NK-92 (cell line): ENCODE results near the gene TFB2M.
"Not testable (repeated sequence)": the region's sequence is repeated elsewhere in the genome, so short reads cannot be mapped to it uniquely, and the experiment has no call there.

Experiments used
- DNase-seq: peaks from one replicate; lab custom pipeline; 2025; ENCODE audit not compliant: unreplicated experiment; lab: John Stamatoyannopoulos, UW

TFB2M gene

DNA sequence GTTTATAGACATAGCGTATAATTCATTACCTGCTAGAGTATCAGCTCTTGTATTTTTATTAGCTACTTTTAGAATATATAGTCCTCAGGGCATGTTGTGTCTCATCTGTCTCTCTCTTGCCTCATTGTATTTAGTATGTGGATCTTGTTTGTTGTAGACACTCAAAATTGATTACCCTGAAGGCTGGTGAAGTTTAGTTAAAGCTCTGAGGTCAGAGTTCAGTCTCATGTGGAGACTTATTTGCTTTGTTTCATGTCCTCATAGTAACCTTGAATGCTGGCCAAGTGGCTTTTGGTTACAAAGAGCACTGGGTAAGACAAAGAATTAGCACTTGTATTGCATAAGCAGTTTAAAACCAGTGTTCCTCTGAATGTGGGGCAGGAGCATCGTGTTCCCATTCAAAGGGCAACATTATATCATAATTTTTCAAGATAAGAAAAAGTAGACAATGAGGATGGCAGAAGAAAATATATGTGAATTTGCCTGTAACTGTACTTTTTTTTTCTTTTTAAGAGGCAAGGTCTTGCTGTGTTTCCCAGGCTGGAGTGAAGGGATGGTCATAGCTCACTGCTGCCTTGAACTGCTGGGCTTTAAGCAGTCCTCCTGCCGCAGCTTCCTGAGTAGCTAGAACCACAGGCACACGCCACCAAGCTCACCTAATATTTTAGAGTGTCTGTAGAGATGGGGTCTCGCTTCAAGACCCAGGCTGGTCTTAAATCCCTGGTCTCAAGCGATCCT, 17.6 kb upstream of the TFB2M start:
- no peak for DNase-seq

DNA sequence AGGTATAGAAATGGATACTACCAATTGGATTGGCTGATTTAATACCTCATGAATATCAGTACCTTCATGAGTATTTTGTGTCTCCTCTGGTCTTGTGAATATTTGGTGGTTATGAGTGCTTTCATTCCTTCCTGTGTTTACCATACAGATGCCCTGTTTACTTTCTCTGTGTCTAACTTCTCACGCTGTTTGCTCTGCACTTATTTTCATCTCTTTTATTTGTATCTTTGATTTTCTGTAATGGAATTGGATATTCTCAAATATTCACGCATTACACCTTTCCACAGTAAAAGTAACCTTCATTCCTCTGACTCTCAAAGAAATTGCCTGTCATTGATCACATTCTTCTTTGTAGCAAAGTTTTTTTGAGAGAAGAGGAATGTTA, 17.0 kb upstream of the TFB2M start:
- no peak for DNase-seq

DNA sequence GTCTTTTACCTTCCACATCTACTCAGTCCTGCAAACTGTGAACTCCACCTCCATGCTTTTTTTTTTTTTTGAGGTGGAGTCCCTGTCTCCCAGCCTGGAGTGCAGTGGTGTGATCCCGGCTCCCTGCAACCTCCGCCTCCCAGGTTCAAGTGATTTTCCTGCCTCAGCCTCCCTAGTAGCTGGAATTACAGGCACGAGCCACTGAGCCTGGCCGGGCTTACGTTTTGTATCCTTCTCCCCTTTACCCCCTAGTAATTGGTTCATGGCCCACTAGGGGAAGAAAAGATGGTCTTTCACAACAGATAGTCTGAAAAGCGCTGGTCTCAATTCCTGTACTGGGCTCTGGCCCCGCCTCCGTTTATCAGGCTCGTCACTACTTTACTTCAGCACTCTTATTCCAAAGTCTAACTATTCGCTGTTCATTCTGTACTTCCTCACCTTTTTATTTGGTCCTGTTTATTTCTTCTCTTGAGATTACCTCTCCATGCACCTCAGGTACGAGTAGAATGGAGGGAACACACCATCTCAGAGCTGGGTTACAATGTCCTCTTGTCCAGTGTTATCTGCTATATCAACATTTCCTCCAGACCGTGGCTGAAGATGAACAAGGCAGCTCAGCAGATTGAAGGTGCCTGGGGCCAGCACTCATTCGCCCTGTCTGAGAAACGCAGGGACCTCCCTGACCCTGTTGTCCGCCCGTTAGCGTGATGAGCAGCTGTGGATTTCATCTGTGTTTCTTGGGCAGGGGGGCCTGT, 16.4 kb upstream of the TFB2M start:
- DNase-seq: no peak

DNA sequence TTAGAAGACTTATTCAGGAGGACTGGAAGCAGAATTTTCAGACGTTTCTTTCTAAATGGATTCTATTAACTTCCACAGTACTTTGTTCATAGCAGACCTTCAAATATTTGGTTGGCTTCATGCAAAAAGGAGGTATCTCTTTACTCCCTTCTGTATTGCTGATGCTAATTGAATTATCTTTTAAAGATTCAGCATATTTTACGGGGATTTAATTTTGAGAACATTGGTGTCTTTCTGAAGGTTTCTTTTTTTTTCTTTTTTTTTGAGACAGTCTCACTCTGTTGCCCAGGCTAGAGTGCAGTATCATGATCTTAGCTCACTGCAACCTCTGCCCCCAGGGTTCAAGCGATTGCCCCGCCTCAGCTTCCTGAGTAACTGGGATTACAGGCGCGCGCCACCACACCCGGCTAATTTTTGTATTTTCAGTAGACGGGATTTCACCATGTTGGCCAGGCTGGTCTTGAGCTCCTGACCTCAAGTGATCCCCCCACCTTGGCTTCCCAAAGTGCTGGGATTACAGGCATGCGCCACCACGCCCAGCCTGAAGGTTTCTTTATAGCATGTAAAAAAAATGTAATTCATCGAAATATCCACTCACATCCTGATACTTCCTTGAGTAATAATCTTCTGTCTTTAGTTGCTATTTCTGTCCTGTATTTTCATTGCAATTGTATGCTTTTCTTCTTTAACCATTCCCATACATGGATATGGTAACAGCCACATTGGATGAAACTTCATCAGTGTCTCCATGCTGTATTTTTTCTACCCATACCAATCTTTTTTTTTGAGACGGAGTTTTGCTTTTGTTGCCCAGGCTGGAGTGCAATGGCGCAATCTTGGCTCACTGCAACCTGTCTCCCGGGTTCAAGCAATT, 14.7 kb upstream of the TFB2M start:
- no peak for DNase-seq

DNA sequence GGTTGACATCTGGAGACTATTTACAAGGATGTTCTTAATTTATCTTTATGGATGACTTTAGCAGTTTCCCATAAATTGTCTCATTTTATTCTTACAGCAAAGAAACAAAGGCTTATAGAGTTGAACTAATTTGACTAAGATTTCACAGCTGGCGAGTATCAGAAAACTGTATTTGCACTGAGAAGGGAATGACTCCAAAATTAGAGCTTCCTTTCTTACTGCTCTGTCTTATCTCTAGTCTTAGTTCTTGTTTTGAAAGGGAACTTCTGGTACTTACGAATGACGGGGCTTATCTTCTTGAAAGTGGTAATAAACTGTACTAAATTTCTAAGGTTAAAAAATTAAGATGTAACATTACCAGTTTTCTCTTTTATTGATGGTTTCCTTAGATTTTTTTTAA, 13.8 kb upstream of the TFB2M start:
- DNase-seq: no peak

DNA sequence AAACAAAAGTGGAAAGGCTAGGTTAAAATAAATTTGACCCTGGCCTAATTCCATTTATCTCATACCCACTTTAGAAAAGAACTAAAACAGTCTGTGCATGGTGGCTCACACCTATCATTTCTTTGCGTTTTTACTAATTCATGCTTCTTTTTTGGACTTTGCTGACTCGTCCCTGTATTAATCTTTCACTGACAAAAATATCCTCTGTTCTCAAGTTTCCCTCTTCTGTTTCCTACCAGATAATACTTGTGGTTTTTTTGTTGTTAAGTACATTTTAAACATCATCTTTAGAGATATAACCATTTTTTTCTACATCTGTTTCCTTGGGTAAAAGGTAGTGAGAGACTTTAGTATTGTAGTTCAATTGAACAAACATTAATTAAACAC, 11.7 kb upstream of the TFB2M start:
- DNase-seq: no peak

DNA sequence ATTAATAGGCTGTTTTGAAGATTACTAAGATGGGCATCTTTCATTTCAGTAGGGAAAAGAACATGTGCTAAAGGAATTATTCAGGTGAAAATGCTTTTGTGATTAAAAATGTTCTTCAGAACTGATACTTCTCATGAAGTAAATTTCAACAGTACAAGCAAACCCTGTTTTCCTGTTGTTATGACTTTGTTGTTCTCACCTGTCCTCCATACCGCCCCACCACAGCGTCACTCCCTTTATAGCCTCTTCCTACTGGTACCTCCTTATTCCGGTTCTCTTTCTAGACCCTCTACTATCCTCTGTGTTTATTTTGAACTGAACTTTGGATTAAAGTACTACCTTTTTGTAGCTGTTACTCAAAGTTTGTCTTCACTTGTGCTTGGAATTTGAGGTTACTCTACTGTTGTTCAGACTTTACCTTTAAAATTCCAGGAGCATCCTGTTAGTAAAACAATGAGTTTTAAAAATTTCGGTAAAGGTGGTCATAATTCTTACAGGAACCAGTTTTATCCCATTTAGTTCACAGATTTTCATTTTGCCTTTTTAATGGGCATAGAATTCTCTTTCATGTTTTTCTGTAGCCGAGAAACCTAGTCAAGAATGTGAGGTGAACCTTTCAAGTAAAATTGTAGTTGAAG, 11.1 kb upstream of the TFB2M start:
- no peak for DNase-seq

DNA sequence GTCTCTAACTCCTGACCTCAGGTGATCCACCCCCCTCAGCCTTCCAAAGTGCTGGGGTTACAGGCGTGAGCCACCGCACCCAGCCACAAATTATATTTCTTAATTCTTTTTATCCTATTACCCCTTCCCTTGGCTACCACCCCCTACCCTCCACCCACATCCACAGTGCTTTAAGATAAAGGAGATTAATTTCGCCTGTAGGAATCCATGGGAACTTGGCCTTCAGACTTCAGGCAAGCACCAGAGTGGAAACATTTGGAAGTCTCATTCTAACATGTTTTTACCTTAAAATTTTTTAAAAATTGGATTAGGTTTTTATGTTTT, 10.6 kb upstream of the TFB2M start:
- DNase-seq: no peak

DNA sequence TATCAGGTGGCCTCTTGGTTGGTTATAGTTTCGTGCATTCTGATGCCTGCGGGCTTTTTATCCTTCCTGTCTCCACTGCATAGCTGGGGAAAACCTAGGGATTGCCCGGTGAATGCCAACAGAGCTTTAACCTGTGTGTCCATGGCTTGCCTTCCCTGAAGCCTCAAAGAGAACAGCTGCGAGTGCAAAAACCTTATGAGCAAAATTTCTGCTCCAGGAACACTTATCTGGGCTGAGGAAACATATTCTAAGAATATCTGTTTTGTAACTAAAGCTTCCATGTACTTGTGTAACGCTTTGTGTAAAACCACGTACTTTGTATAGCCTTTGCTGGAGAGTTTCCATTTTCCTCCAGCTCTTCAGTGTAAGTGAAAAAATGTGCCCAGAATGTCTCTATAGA, 7.4 kb upstream of the TFB2M start:
- DNase-seq: no peak

DNA sequence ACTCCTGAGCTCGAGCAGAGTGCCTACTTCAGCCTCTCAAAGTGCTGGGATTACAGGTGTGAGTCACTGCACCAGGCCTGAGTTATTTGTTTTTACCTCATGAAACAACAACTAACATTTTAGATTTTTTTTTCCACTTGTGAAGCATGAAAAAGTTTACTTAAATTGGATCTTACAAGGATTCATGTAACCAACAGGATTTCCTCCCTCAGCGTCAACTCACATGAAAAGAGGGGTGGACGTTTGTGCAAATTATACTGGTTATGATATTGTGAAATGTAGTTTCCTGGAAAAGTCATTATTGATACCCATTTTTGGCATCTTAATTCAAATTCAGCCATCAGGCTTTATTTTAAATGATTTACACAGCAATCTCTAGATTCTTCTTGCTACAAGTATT, 6.7 kb upstream of the TFB2M start:
- DNase-seq: no peak

DNA sequence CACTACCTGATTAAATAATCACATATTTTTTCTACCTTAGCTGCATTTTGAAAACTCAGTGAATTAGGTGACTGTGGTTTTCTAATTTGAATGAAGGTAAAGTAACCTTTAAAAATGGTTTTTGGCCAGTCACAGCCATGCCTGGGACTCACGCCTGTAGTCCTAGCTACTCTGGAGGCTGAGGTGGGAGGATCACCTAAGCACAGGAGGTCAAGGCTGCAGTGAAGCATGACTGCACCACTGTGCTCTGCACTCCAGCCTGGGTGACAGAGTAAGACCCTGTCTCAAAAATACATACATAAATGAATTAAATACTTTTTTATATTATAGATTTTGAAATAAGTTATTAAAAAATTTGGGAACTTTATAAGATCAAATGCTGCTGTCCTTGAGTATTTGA, 5.9 kb upstream of the TFB2M start:
- DNase-seq: no peak

DNA sequence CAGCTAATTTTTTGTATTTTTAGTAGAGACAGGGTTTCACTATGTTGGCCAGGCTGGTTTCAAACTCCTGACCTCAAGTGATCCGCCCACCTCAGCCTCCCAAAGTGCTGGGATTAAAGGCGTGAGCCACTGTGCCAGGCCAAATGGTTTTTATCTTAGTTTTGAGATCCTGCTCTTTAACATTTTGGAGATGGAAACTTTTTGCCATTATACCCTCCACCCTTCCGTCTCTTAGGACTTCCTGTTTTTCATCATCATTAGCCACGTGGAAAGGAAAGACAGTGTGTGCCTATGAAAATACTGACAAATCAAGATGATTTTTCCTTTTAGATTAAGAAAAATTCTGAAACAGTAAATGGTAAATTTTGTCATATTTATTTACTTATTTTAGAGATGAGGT, 5.2 kb upstream of the TFB2M start:
- not testable (repeated sequence) for DNase-seq

DNA sequence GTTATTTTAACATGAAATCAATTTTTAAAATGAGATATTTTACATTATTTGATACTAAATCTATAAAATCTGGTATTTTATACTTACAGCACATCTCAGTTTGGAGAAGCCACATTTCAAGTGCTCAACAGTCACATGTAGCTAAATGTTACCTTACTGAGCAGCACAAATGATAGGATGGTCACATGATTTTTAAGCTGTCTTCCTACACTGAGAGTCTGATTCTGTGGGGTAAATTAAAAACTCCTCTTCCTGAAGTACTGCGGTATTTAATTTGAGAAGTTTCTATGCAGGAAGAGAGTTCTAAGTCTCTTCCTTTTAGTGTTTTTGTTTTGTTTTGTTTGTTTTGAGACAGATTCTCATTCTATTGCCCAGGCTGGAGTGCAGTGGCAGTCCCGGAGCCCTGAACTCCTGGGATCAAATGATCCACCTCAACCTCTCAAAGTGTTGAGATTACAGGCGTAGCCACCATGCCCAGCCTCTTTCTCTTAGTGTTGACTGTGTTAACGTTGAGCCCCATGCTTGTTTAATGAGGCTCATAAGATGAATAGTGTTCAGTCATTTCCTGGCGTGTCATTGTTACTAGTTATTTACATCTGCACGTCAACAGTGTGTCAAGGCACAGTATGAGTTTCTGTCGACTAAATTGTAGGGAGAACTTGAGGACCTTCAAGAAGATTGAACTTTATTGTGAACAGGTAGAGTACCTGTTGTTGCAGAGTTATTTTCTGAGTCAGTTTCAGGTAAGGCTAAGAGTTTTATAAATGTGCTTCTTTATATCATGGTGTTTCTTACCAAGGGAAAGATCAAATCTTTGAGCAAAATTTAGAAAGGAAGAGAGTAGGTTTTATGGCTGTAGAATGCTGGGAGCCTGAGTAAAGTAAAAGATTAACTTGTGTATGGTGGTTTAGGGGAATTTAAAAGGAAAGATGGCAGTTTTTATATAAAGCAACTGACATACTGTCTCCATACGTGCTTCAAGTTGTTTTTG, 3.5 kb upstream of the TFB2M start:
- DNase-seq: no peak

DNA sequence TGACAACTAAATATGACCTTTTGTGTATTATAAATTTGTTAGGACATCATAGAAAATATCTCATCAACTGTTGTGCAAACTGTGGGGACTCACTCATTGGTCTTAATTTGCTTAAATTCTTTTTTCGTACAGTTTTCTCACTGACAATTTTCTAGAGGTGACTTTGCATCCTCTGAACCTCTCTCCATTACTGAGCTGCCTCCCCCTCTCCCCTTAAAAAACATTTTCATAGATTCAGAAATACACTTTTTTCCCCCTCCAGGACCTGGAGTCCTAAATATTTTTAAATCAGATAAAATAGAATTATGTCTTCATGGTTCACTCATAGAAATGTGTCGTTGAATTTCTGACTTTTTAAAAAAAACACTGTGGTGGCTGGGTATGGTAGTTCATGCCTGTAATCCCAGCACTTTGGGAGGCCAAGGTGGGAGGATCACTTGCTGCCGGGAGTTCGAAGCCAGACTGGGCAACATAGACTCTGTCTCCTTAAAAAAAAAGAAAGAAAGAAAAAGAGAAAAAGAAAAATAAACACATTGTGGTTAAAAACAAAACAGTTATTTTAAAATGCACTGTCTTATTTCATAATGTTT, 1.7 kb upstream of the TFB2M start:
- no peak for DNase-seq

DNA sequence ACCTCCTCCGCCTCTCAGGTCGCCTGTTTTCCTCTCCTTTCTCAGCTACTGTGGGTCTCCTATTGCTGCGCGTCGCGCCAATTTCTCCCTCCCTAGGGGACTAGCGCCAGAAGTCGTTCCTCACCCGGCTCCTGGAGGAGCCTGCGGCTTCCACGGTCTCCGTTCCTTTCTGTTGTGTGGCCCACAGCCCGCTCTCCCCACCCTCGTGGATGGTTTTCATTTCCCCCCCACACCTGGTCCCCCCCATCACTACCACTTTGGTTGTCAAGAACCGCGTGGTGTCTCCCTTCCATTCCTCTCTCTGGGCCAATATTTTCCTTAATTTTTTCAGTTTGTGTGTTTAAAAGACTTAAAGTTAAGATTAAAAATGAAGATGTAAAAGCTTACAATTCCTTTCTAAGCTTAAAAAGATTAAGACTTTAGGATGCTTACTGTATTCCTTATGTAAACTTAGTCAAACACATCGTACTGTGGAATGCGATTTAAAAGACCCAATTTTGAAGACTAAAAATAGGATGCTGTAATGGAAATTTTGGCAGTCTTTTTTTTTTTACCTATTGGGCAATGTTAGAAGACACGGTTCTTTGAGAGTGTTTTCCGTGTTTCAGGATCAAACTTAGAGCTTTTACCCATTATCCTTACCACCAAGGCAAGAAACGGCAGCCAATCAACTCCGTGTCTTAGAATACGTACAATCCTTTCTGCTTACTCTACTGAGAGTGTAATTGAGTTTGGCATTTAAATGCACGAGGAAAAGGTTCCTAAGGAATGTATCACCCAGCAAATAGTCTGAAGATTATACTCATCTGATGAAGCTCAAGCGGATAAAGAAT, 968 bp upstream of the TFB2M start:
- no peak for DNase-seq

DNA sequence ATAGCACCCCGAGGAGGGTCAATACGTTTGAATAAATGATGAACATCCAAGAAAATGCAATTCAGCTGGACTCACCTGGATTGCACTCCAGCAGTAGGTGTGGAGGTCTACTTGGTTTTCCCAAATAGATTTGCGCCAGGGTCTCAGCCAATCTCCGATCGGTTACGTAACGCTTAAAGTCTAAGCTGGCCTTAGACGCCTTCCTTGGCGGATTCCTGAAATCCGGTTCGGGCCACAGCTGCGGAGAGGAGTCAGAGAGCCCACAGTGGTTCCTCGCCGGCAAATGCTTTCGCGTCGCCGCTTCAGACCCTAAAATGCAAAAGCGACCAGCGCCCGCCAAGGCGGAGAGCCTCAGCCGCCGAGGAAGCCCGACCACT, 322 bp downstream of the TFB2M start:
- no peak for DNase-seq

DNA sequence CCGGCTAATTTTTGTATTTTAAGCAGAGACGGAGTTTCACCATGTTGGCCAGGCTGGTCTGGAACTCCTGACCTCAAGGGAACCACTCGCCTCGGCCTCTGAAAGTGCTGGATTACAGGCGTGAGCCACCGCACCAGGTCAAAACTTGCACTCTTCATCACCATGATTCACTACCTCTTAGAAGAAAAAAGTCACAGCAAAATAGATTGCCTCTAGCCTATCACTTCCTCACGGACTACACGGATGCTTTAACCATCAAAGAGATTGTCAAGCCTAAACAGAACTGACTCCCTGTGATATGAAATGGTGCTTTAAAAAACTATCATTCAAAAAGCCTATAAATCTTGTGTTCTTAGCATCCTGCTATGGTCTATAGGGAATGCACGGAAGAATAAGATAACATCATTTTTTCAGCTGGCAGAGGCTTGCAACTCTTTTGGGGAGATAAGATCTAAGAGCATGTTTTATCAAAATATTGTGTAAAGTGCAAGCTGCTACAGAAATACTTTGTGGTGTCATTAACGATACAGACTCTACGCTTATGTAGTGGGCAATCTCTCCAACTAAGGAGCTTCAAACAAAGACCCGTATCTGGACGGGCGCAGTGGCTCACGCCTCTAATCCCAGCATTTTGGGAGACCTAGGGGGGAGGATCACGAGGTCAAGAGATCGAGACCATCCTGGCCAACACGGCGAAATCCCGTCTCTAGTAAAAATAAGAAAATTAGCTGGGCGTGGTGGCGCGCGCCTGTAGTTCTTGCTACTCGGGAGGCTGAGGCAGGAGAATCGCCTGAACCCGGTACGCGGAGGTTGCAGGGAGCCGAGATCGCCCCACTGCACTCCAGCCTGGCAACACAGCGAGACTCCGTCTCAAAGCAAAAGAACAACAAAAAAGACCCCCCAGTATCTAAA, 966 bp downstream of the TFB2M start:
- no peak for DNase-seq

DNA sequence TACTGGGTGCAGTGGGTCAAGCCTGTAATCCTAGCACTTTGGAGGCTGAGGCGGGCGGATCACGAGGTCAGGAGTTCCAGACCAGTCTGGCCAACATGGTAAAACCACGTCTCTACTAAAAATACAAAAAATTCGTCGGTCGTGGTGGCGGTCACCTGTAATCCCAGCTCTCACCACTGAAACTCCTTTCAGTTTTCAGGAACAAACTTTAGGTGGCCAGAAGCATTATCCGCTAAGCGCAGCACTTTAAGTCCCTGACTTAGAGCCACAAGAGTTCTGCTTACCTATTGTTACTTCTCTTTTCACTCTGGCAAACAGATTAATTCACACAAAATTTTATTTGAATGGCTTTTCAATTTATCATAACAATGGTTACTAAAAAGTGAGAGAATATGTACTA, 5.2 kb downstream of the TFB2M start:
- DNase-seq: not testable (repeated sequence)
